NCI-H446 treated with DMSO at 0.1 percent for 48 hours (cell line): ENCODE measurements around the gene PATZ1.
A peak's percentile ranks its signal among the peaks of the same experiment; 100 is the strongest.
"Not testable (repeated sequence)": the region's sequence is repeated elsewhere in the genome, so short reads cannot be mapped to it uniquely, and the experiment has no call there.

Source experiments
- DNase-seq: peaks from one replicate; lab custom pipeline; 2025; lab: John Stamatoyannopoulos, UW

Gene PATZ1

GRCh38 chr22:31346255-31346732 is at the start of gene PATZ1:
TSS of gene PATZ1 (minus strand) at chr22:31346346. CDS start at chr22:31345602, 744 bp downstream.
- peak; percentile 74 for DNase-seq

GRCh38 chr22:31394326-31394725 is 48.2 kb upstream of the PATZ1 start:
- DNase-seq: no peak

GRCh38 chr22:31393893-31394292 is 47.7 kb upstream of the PATZ1 start:
- DNase-seq: no peak

- DNase-seq: not testable (repeated sequence)
These were observed 32.5 kb upstream of the PATZ1 start for GRCh38 chr22:31378651-31379050.

- no peak for DNase-seq
These were observed 32.0 kb upstream of the PATZ1 start for GRCh38 chr22:31378123-31378522.

- no peak for DNase-seq
These were observed 31.5 kb upstream of the PATZ1 start for GRCh38 chr22:31377612-31378011.

- DNase-seq: no peak
These were observed 21.3 kb upstream of the PATZ1 start for GRCh38 chr22:31367426-31367825.

- no peak for DNase-seq
These were observed 17.8 kb upstream of the PATZ1 start for GRCh38 chr22:31363885-31364465.

GRCh38 chr22:31361743-31362142 is 15.6 kb upstream of the PATZ1 start:
- DNase-seq: no peak

GRCh38 chr22:31360029-31360428 is 13.9 kb upstream of the PATZ1 start:
- DNase-seq: no peak

- DNase-seq: no peak
These were observed 8.4 kb upstream of the PATZ1 start for GRCh38 chr22:31354515-31354914.

- peak; percentile 63 for DNase-seq
These were observed 4.3 kb upstream of the PATZ1 start for GRCh38 chr22:31350410-31350863.

- DNase-seq: no peak
These were observed 3.8 kb upstream of the PATZ1 start for GRCh38 chr22:31349960-31350359.

- no peak for DNase-seq
These were observed 2.6 kb upstream of the PATZ1 start for GRCh38 chr22:31348766-31349165.

- DNase-seq: not testable (repeated sequence)
These were observed 1.8 kb upstream of the PATZ1 start for GRCh38 chr22:31348009-31348337.

GRCh38 chr22:31347251-31348008 is 1.3 kb upstream of the PATZ1 start:
- peak; percentile 39 for DNase-seq

- DNase-seq: no peak
These were observed 646 bp upstream of the PATZ1 start for GRCh38 chr22:31346733-31347250.

- DNase-seq: peak; percentile 65
These were observed 553 bp downstream of the PATZ1 start for GRCh38 chr22:31345331-31346254.

- DNase-seq: no peak
These were observed 1.4 kb downstream of the PATZ1 start for GRCh38 chr22:31344578-31345330.

- DNase-seq: no peak
These were observed 1.9 kb downstream of the PATZ1 start for GRCh38 chr22:31344256-31344577.
